ENCODE results near the gene CAB39.

DNA sequence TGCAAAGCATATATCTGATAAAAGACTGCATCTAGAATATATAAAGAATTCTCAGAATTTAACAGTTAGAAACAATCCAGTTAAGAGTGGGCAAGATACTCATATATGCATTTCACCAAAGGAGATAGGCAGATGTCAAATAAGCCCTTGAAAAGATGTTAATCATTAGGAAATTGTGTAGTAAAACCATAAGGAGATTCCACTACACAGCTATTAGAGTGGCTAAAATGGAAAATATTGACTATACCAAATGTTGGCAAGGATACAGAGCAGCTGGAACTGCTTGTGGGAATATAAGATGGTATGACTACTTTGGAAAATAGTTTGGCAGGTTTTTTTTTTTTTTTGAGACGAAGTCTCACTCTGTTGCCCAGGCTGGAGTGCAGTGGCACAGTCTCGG lies 59.5 kb downstream of the CAB39 start:
- no peak for TF ChIP-seq CTCF (IDR thresholded peaks at IDR 0.05; ENCODE audit: borderline replicate concordance, extremely low read depth, low read length, poor library complexity, severe bottlenecking)
- TF ChIP-seq EZH2 (IDR thresholded peaks at IDR 0.05; ENCODE audit: borderline replicate concordance, low read depth, low read length, severe bottlenecking) = no peak
